HT-29 (cell line): ENCODE results near the gene FSD2. TPM values are rescaled to one million over a fixed set of nuclear protein-coding genes. Genes with fewer than 3 reads are reported as not detected.
A peak's percentile ranks its signal among the peaks of the same experiment; 100 is the strongest.

Source experiments
- DNase-seq: peaks from one replicate; pipeline ENCODE4 v3.0.0-alpha.2; 2015; ENCODE audit warnings: low spot score
- total RNA-seq: library from RNA; depleted of rRNA; stranded (reverse); fragments of >200 nt; shearing (Covaris generic); gene quantifications from 2 replicates; pipeline ENCODE4 v1.2.3, GENCODE V29; 2014; rRNA removed

FSD2 gene, protein sequence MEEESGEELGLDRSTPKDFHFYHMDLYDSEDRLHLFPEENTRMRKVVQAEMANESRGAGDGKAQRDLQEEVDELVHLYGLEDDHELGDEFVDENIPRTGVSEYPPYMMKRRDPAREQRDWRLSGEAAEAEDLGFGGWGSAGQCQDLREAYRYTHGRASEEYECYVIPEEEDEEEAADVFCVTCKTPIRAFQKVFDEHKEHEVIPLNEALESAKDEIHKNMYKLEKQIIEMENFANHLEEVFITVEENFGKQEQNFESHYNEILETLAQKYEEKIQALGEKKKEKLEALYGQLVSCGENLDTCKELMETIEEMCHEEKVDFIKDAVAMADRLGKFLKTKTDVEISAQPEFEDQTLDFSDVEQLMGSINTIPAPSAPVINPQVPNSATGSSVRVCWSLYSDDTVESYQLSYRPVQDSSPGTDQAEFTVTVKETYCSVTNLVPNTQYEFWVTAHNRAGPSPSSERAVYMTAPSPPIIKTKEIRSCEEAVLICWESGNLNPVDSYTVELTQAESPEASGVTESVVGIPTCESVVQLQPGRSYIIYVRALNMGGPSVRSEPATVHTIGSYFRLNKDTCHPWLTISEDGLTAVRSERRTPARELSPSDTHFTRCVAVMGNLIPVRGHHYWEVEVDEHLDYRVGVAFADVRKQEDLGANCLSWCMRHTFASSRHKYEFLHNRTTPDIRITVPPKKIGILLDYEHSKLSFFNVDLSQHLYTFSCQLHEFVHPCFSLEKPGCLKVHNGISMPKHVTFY
- total RNA-seq, result not detected in 2 replicates

- no peak for DNase-seq
These were observed at the start of gene FSD2 for GRCh38 chr15:82805994-82806406. TSS of gene FSD2 (minus strand) at chr15:82806069. CDS start at chr15:82787390, 18,679 bp downstream.

DNA sequence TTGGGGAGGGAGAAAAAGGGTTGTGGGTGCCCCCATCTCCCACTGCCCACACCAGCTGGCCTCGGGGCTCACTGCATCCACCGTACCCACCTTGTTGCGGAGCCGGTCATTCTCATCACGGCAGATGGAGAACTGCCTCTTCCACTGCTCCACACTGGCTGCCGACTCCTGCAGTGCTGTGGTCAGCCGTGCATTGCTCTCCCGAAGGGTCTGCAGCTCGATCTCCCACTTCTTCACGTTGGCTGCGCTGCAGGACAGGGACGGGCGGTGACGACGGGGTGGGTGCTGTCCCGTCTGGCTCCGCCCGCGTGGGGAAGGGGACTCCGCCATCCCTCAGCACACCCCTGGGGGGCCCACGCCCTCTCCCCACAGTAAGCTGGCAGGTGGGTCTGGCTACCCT lies 48.7 kb upstream of the FSD2 start:
- no peak for DNase-seq

- no peak for DNase-seq
These were observed 47.2 kb upstream of the FSD2 start for GRCh38 chr15:82852941-82853561.

- DNase-seq, result no peak
These were observed 46.2 kb upstream of the FSD2 start for GRCh38 chr15:82851981-82852511.

GRCh38 chr15:82851306-82851850 lies 45.5 kb upstream of the FSD2 start:
- DNase-seq, result no peak

GRCh38 chr15:82850731-82851130 lies 44.9 kb upstream of the FSD2 start:
- no peak for DNase-seq

GRCh38 chr15:82849556-82850512 lies 44.0 kb upstream of the FSD2 start:
- DNase-seq, result peak; percentile 97

DNA sequence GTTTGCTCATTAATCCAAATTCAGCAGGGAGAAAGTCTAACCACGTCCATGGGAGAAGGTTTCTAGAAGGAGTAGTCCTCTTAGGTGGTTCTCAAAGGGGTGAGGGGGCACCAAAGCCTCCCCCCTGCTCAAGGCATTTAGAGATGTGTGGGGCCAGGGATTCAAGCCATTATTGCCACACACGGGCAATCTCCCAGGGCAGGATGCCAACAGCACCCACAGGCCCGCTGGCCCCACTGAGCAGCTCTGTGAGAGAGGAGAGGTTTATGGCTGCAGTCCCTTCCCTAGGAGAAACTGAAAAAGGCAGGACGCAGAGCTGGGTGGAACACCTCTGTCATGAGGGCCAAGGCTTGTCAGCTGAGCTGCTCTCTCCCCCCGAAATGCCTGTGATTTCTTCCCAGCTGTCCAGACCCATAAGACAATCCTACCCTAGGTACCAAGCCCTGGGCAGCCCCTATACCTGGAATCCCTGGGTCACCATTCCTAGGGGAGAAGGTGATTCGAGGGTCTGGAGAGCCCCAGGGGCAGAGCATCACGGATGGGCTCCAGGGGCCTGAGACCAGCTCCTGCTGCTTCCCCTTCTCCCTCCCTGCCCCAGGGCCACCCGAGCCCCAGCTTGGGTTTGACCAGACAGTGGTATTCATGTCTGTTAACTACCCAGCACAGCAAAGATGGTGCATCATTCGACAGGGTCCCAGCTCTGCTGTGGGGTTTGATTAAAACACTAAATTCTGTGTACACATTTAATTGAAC lies 42.5 kb upstream of the FSD2 start:
- DNase-seq, result no peak

GRCh38 chr15:82847703-82848102 lies 41.8 kb upstream of the FSD2 start:
- DNase-seq, result no peak

DNA sequence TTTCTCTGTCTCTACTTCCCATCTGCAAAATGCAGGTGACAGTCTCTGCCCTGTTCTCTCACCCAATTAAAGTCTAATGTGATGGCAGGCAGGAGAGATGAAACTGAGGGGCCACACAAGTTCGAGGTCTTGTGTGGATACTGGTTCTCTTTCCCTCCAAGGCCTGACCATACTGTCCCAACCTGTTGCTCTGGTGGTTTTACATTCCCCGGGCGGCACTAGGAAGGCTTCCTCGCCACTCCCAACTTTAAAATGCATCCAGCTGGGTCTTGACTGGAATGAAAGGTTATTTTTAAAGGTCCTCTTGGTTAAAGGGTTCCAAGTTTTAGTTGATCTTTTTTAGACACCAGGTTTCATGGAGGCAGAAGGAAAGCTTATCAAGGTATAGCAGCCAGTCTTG lies 40.8 kb upstream of the FSD2 start:
- no peak for DNase-seq

DNA sequence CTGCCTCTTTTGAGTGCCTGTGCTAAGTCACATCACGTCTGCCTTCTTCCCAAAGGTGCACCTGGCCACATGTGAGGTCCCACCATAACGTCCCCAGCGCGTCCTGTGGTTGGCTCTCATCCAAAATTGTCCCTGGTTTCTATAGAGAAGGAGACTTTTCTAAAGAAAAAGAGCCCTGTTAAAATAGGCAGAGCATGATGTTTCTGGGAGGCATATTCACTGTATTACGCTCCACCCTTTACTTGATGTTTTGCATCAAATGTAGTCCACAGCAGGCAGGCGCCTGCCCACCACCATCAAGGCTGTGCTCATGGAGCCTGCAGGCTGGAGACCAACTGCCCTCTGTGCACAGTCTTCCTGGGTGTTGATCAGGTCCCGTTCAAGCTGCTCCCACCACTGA lies 39.8 kb upstream of the FSD2 start:
- no peak for DNase-seq

DNA sequence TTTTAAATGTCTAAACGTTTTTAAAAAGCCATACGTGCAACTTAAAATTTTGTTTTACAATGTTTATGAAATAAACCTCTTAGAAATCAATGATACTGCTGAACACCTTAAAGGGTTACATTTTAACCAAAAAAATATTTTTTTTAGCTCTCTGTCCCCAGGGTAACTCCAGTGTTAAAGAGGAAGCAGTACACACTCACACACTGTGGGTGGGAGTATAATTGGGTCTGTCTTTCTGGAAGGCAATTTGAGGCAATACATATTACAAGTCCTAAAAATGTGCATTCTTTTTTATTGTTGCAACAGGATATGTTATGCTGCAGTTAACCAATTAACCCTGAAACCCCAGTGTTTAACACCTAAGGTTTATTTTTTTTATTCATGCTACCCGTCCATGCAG lies 37.7 kb upstream of the FSD2 start:
- no peak for DNase-seq

DNA sequence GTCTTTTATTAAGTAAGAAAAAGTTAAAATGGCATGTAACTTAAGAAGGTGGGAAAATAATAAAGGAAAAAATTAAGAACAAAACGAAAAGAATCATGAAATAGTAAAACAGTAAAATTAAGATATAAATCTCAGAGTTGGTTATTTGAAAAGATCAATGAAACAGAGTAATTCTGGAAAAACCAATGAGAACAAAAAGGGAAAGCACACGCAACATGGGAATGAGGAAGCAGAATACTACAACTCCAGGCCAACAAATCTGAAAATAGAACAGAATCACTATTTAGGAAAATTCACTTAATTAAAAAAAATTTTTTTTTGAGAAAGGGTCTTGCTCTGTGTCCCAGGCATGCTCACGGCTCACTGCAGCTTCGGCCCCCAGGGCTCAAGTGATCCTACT lies 34.3 kb upstream of the FSD2 start:
- DNase-seq, result no peak

GRCh38 chr15:82839136-82839535 lies 33.3 kb upstream of the FSD2 start:
- DNase-seq, result no peak

- no peak for DNase-seq
These were observed 32.3 kb upstream of the FSD2 start for GRCh38 chr15:82838096-82838735.

DNA sequence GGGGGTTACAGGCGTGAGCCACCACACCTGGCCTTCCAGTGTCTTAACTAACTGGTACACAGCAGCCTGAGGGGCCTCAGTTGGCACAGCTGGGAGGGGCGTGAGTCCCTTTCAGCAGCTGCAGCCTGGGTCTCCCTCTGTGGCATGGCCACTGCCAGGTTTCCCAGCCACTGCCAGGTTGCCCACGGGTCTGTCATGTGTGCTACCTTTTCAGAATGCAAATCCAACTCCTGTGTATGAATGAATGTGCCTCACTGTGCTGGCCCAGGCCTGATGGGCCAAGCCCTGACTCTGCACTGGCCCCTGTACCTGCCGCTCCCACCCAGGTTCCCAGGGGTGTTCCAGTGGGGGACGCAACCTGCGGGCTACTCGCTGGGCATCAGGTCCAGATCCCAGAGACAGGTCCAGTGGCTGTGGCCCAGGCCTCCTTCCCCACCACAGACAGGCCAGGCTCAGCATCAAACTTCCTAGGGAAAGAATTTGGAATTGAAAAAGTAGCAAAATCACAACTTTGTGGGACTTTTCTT lies 29.6 kb upstream of the FSD2 start:
- DNase-seq, result no peak

DNA sequence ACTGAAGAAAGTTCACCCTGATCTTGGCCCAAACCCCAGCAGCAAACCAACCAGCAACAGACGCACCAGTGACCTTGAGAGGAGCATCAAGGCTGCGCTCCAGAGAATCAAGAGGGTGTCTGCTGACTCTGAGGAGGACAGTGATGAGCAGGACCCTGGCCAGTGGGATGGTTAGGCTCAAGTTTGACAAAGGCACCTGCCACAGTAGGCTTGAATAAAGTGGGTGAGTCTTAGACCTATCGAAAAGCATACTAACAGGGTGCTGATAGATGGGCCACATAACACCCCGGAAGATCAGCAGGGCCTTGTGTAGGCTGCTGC lies 27.5 kb upstream of the FSD2 start:
- no peak for DNase-seq

GRCh38 chr15:82832601-82833361 lies 26.9 kb upstream of the FSD2 start:
- peak; percentile 72 for DNase-seq
